Measurements from ENCODE around the gene CACNA2D3. TPM values are rescaled to one million over a fixed set of nuclear protein-coding genes. Genes with fewer than 3 reads are reported as not detected.

Gene CACNA2D3
- total RNA-seq, 1 donor from 2014 or later: not detected

- Mint-ChIP-seq H3K4me3 (ENCODE audit: unreplicated experiment) (no peak overlapping the region), H3K27ac (ENCODE audit: unreplicated experiment) (no peak overlapping the region), H3K27me3 (ENCODE audit: low read depth) (no peaks in the 10 kb centered on the region), H3K9me3 (ENCODE audit: low read depth) (peaks cover 3% of the 10 kb centered on the region), H3K4me1 (ENCODE audit: low read depth) (peaks cover 10% of the 10 kb centered on the region), H3K36me3 (ENCODE audit: low read depth) (no peaks in the 10 kb centered on the region)
- no peak for TF ChIP-seq CTCF (IDR thresholded peaks at IDR 0.05)
- DNase-seq (ENCODE audit: low spot score): no peak
Measured at GRCh38 chr3:54936561-54936960, 814.2 kb downstream of the CACNA2D3 start.

DNA sequence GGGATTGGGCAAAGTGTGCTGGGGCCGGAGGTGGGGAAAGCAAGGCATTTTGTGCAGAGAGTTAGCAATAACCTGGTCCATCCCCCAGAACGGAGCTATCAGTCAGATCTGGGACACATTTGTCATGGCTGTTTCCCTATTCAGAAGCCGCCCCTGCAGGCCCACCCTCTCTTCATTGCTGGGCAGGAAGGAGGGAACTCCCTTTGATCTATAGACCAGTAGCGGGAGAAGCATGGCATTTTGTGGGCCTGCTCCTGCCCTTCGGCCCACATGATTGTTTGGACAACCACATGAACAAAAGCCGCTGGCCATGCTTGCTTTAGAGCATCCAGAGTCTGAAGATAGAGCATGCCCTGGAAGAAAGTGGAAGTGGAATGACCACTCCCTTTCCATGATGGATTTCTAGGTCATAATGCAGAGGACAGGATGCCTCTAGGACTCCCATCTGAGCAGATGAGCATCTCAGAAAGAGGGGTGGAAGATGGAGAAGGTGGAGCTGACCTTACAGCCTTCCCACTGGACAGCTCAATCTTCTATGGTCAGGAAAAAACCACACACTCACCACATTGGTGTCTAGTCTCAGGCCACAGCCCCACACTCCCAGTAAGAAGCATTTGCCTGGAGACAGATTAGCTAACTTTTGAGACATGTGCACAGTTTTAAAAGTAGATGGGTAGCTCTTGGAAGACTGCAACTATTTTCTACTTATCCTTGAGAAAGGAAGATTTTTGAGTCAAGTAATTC lies 817.4 kb downstream of the CACNA2D3 start:
- no peaks in the 10 kb centered on the region for H3K36me3 Mint-ChIP-seq (ENCODE audit: low read depth)
- no peaks in the 10 kb centered on the region for H3K9me3 Mint-ChIP-seq (ENCODE audit: low read depth)
- H3K4me1 Mint-ChIP-seq (ENCODE audit: low read depth): peaks cover 10% of the 10 kb centered on the region
- no peak overlapping the region for H3K4me3 Mint-ChIP-seq (ENCODE audit: unreplicated experiment)
- no peaks in the 10 kb centered on the region for H3K27me3 Mint-ChIP-seq (ENCODE audit: low read depth)
- DNase-seq (ENCODE audit: low spot score): no peak
- no peak overlapping the region for H3K27ac Mint-ChIP-seq (ENCODE audit: unreplicated experiment)
- no peak for TF ChIP-seq CTCF (IDR thresholded peaks at IDR 0.05)

DNA sequence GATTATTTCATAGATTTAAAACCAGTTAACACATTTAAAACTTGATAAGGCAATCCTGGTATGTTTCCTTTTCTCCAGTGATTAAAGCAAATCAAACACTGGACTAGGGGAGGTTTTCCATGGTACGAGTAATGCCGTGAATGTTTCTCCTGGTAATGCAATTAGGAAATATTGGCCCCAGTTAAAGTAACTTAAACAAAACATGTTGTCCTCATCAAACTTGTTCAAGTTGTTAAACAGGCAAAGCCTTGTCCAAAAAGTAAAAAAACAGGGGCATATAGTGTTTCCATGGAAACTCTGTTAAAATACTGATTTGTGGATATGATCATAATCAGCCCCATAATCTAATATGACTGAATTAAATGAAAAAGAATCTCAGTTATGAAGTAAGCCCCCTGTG lies 818.6 kb downstream of the CACNA2D3 start:
- TF ChIP-seq CTCF (IDR thresholded peaks at IDR 0.05): no peak
- H3K9me3 Mint-ChIP-seq (ENCODE audit: low read depth): no peaks in the 10 kb centered on the region
- H3K4me3 Mint-ChIP-seq (ENCODE audit: unreplicated experiment): no peak overlapping the region
- H3K27ac Mint-ChIP-seq (ENCODE audit: unreplicated experiment): no peak overlapping the region
- no peaks in the 10 kb centered on the region for H3K36me3 Mint-ChIP-seq (ENCODE audit: low read depth)
- no peak for DNase-seq (ENCODE audit: low spot score)
- no peaks in the 10 kb centered on the region for H3K27me3 Mint-ChIP-seq (ENCODE audit: low read depth)
- peaks cover 10% of the 10 kb centered on the region for H3K4me1 Mint-ChIP-seq (ENCODE audit: low read depth)

- Mint-ChIP-seq H3K36me3 (ENCODE audit: low read depth) (no peaks in the 10 kb centered on the region), H3K4me1 (ENCODE audit: low read depth) (peaks cover 10% of the 10 kb centered on the region), H3K27ac (ENCODE audit: unreplicated experiment) (no peak overlapping the region), H3K4me3 (ENCODE audit: unreplicated experiment) (no peak overlapping the region), H3K9me3 (ENCODE audit: low read depth) (no peaks in the 10 kb centered on the region), H3K27me3 (ENCODE audit: low read depth) (no peaks in the 10 kb centered on the region)
- DNase-seq (ENCODE audit: low spot score): no peak
- no peak for TF ChIP-seq CTCF (IDR thresholded peaks at IDR 0.05)
Measured at GRCh38 chr3:54941690-54942362, 819.5 kb downstream of the CACNA2D3 start.

GRCh38 chr3:54949491-54950044 lies 827.2 kb downstream of the CACNA2D3 start:
- H3K27ac Mint-ChIP-seq (ENCODE audit: unreplicated experiment): no peak overlapping the region
- H3K36me3 Mint-ChIP-seq (ENCODE audit: low read depth): no peaks in the 10 kb centered on the region
- no peaks in the 10 kb centered on the region for H3K9me3 Mint-ChIP-seq (ENCODE audit: low read depth)
- DNase-seq (ENCODE audit: low spot score): no peak
- no peak overlapping the region for H3K4me3 Mint-ChIP-seq (ENCODE audit: unreplicated experiment)
- TF ChIP-seq CTCF (IDR thresholded peaks at IDR 0.05): no peak
- no peaks in the 10 kb centered on the region for H3K27me3 Mint-ChIP-seq (ENCODE audit: low read depth)
- peaks cover 35% of the 10 kb centered on the region for H3K4me1 Mint-ChIP-seq (ENCODE audit: low read depth)

All from chondrocyte (in vitro differentiated cells).